Activated T-cell treated with anti-CD3 and anti-CD28 coated beads, Interleukin-2, amount 50 U/mL, for 24 hours (primary cell): ENCODE measurements around the gene TENM3.

Experiments used
- DNase-seq: peaks from one replicate; pipeline ENCODE4 v3.0.0-alpha.2; 2020
- H3K27ac Mint-ChIP-seq: 2 replicates; pipeline ENCODE4 v1.8.0; 2020; ENCODE audit warnings: mild to moderate bottlenecking, mixed read lengths
- H3K27me3 Mint-ChIP-seq: 2 replicates; pipeline ENCODE4 v1.8.0; 2020; ENCODE audit warnings: mixed read lengths
- H3K36me3 Mint-ChIP-seq: 2 replicates; pipeline ENCODE4 v1.8.0; 2020; ENCODE audit warnings: low read depth, mixed read lengths
- H3K4me1 Mint-ChIP-seq: 2 replicates; pipeline ENCODE4 v1.8.0; 2020; ENCODE audit warnings: low read depth, mixed read lengths
- H3K4me3 Mint-ChIP-seq: 2 replicates; pipeline ENCODE4 v1.8.0; 2020; ENCODE audit warnings: mild to moderate bottlenecking, moderate library complexity, mixed read lengths
- H3K9me3 Mint-ChIP-seq: 2 replicates; pipeline ENCODE4 v1.8.0; 2020; ENCODE audit warnings: mixed read lengths

TENM3 gene

DNA sequence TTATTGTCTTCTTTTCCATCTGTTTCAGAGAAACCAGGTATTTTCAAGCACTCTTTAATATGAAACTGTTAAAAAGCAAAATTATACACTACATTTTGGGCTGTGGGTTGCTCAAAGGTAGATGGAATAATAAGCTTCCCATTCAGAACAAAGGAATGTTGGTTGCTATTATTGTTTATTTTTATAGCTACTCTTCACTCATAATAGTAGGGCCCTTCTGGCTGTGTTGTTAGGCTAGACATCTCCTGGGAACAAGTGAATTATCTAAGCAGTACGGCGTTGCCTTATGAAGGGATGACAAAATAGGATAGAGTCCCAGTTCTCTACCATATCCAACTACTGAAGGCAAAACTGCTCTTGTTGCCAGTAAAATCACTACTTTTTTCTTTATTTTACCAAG, 34.2 kb downstream of the TENM3 start:
- H3K9me3 Mint-ChIP-seq: no peaks in the 10 kb centered on the region
- H3K36me3 Mint-ChIP-seq: no peaks in the 10 kb centered on the region
- no peaks in the 10 kb centered on the region for H3K4me1 Mint-ChIP-seq
- no peaks in the 10 kb centered on the region for H3K27me3 Mint-ChIP-seq
- no peak overlapping the region for H3K27ac Mint-ChIP-seq
- DNase-seq: no peak
- H3K4me3 Mint-ChIP-seq: no peak overlapping the region

DNA sequence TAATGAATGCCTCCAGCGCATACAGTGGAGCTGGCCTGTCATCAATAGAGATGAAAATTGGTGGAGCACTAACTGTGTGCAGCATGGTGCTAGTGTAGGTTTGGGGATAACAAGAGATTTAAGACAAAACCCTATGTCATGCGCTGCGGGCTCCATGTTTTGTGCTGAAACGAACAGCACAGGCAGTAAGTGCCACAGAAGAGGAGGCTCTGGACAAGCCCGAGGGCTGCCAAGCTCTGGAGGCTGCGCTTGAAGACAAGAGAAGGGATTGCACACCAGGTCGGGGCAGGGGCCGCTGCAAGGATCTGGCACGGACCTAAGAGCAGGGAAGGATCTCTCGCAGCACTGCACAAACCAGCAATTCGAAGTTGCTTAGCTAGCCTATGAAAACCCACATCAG, 35.5 kb downstream of the TENM3 start:
- no peak overlapping the region for H3K27ac Mint-ChIP-seq
- H3K27me3 Mint-ChIP-seq: no peaks in the 10 kb centered on the region
- H3K4me3 Mint-ChIP-seq: no peak overlapping the region
- no peak for DNase-seq
- H3K9me3 Mint-ChIP-seq: no peaks in the 10 kb centered on the region
- no peaks in the 10 kb centered on the region for H3K36me3 Mint-ChIP-seq
- H3K4me1 Mint-ChIP-seq: no peaks in the 10 kb centered on the region

DNA sequence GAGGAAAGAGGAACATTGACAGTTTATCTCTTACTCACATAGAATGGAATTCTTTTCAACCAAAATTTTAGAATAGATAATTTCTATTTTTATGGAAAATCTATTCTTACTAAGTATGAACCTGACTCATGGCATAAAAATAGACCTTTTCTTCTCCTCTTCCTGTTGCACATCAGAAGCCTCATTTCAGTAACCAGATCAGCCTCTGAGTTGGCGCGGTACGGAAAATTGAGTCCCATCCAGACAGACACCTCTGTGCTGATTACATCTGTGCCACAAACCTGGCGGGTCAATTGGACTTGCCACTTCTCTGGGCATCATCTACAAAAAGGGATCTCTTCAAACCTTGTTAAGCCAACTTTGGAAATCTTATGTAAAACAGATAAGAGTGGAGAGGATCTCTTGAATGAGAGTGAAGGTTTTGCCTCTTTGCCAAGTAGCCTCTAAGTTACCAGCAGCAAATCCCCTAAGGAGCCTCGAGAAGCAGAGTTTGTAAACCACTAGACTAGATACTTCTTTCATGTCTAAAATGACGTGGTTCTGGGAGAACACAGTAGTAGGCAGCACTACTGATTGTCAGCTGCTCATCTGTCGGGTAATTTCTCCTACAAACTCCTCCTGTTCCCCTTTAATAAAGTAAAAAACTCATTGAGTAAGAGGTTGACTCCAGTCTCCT, 37.4 kb downstream of the TENM3 start:
- H3K27ac Mint-ChIP-seq: no peak overlapping the region
- no peaks in the 10 kb centered on the region for H3K27me3 Mint-ChIP-seq
- H3K4me1 Mint-ChIP-seq: no peaks in the 10 kb centered on the region
- no peak overlapping the region for H3K4me3 Mint-ChIP-seq
- DNase-seq: no peak
- no peaks in the 10 kb centered on the region for H3K36me3 Mint-ChIP-seq
- H3K9me3 Mint-ChIP-seq: no peaks in the 10 kb centered on the region

GRCh38 chr4:182286035-182286434, 42.8 kb downstream of the TENM3 start:
- Mint-ChIP-seq H3K9me3 (peaks cover 4% of the 10 kb centered on the region), H3K27me3 (no peaks in the 10 kb centered on the region), H3K27ac (no peak overlapping the region), H3K4me3 (no peak overlapping the region), H3K4me1 (no peaks in the 10 kb centered on the region), H3K36me3 (no peaks in the 10 kb centered on the region)
- no peak for DNase-seq

- peaks cover 4% of the 10 kb centered on the region for H3K9me3 Mint-ChIP-seq
- no peak overlapping the region for H3K4me3 Mint-ChIP-seq
- no peak for DNase-seq
- no peak overlapping the region for H3K27ac Mint-ChIP-seq
- no peaks in the 10 kb centered on the region for H3K4me1 Mint-ChIP-seq
- H3K27me3 Mint-ChIP-seq: no peaks in the 10 kb centered on the region
- H3K36me3 Mint-ChIP-seq: no peaks in the 10 kb centered on the region
Measured at GRCh38 chr4:182286931-182287330, 43.7 kb downstream of the TENM3 start.

GRCh38 chr4:182288534-182288933, 45.3 kb downstream of the TENM3 start:
- no peak overlapping the region for H3K4me3 Mint-ChIP-seq
- no peaks in the 10 kb centered on the region for H3K27me3 Mint-ChIP-seq
- no peak for DNase-seq
- H3K9me3 Mint-ChIP-seq: peaks cover 4% of the 10 kb centered on the region
- no peaks in the 10 kb centered on the region for H3K36me3 Mint-ChIP-seq
- no peak overlapping the region for H3K27ac Mint-ChIP-seq
- no peaks in the 10 kb centered on the region for H3K4me1 Mint-ChIP-seq

GRCh38 chr4:182289809-182290208, 46.6 kb downstream of the TENM3 start:
- Mint-ChIP-seq H3K4me1 (no peaks in the 10 kb centered on the region), H3K9me3 (peaks cover 4% of the 10 kb centered on the region), H3K36me3 (no peaks in the 10 kb centered on the region), H3K27me3 (no peaks in the 10 kb centered on the region), H3K4me3 (no peak overlapping the region), H3K27ac (no peak overlapping the region)
- DNase-seq: no peak

GRCh38 chr4:182291175-182291574, 48.0 kb downstream of the TENM3 start:
- no peak for DNase-seq
- Mint-ChIP-seq H3K4me3 (no peak overlapping the region), H3K36me3 (no peaks in the 10 kb centered on the region), H3K27ac (no peak overlapping the region), H3K27me3 (no peaks in the 10 kb centered on the region), H3K4me1 (no peaks in the 10 kb centered on the region), H3K9me3 (peaks cover 4% of the 10 kb centered on the region)

- H3K36me3 Mint-ChIP-seq: no peaks in the 10 kb centered on the region
- H3K27ac Mint-ChIP-seq: no peak overlapping the region
- no peaks in the 10 kb centered on the region for H3K27me3 Mint-ChIP-seq
- no peak for DNase-seq
- H3K9me3 Mint-ChIP-seq: peaks cover 4% of the 10 kb centered on the region
- no peak overlapping the region for H3K4me3 Mint-ChIP-seq
- H3K4me1 Mint-ChIP-seq: no peaks in the 10 kb centered on the region
Measured at GRCh38 chr4:182291597-182292270, 48.5 kb downstream of the TENM3 start.

GRCh38 chr4:182292612-182293011, 49.4 kb downstream of the TENM3 start:
- DNase-seq: no peak
- H3K36me3 Mint-ChIP-seq: no peaks in the 10 kb centered on the region
- H3K27me3 Mint-ChIP-seq: no peaks in the 10 kb centered on the region
- no peak overlapping the region for H3K4me3 Mint-ChIP-seq
- H3K27ac Mint-ChIP-seq: no peak overlapping the region
- no peaks in the 10 kb centered on the region for H3K4me1 Mint-ChIP-seq
- H3K9me3 Mint-ChIP-seq: peaks cover 4% of the 10 kb centered on the region

GRCh38 chr4:182293691-182294255, 50.6 kb downstream of the TENM3 start:
- Mint-ChIP-seq H3K9me3 (no peaks in the 10 kb centered on the region), H3K4me3 (no peak overlapping the region), H3K4me1 (no peaks in the 10 kb centered on the region), H3K27ac (no peak overlapping the region), H3K36me3 (no peaks in the 10 kb centered on the region), H3K27me3 (no peaks in the 10 kb centered on the region)
- no peak for DNase-seq

- no peak for DNase-seq
- no peak overlapping the region for H3K4me3 Mint-ChIP-seq
- H3K4me1 Mint-ChIP-seq: no peaks in the 10 kb centered on the region
- no peaks in the 10 kb centered on the region for H3K9me3 Mint-ChIP-seq
- H3K27ac Mint-ChIP-seq: no peak overlapping the region
- H3K36me3 Mint-ChIP-seq: no peaks in the 10 kb centered on the region
- H3K27me3 Mint-ChIP-seq: no peaks in the 10 kb centered on the region
Measured at GRCh38 chr4:182294451-182294850, 51.2 kb downstream of the TENM3 start.

GRCh38 chr4:182297659-182298058, 54.5 kb downstream of the TENM3 start:
- no peak for DNase-seq
- Mint-ChIP-seq H3K27me3 (no peaks in the 10 kb centered on the region), H3K27ac (no peak overlapping the region)

DNA sequence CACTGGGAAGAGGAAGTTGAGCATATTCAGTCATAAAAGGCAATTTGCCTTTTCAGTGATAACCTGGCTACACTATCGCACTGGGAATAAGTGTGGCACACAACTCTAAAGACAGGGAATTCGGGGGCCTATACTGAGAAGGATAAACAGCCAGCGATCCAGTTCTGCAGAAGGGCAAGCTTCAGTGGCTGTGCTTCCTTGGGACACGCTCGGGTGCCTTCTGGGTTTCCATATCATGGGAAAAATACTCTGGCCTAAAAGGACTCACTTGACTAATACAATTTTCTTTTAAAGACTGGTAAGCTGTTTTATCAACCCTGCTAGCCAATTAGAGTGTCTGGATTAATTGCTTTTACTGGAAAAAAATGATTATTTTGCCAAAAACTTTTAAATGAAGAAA, 58.5 kb downstream of the TENM3 start:
- DNase-seq: no peak
- Mint-ChIP-seq H3K27me3 (no peaks in the 10 kb centered on the region), H3K27ac (no peak overlapping the region), H3K4me3 (no peak overlapping the region), H3K36me3 (no peaks in the 10 kb centered on the region), H3K9me3 (peaks cover 2% of the 10 kb centered on the region), H3K4me1 (no peaks in the 10 kb centered on the region)

More at GRCh38 chr4:182297659-182298058, 54.5 kb downstream of the TENM3 start:
- H3K4me3 Mint-ChIP-seq: no peak overlapping the region
- H3K4me1 Mint-ChIP-seq: no peaks in the 10 kb centered on the region
- H3K36me3 Mint-ChIP-seq: no peaks in the 10 kb centered on the region
- no peaks in the 10 kb centered on the region for H3K9me3 Mint-ChIP-seq

DNA sequence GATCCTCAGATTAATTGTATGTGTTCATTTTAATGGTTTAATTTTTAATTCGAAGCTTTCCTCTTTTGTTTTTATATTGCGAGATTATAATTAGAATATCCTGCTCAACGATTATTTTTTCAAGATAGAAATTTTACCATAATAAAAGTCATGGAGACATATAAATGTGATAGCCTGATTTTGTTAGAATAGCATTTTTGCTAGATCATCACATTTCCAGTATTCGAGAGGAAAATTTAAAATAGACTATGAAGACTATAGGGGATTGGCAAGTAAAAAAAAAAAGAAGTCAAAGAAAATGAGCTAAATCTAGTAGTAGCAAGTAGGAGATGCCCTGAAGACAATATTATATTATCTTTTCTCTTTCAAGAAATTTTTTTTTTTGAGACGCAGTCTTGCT, 60.6 kb downstream of the TENM3 start:
- Mint-ChIP-seq H3K27ac (no peak overlapping the region), H3K27me3 (no peaks in the 10 kb centered on the region), H3K4me1 (no peaks in the 10 kb centered on the region), H3K9me3 (peaks cover 2% of the 10 kb centered on the region), H3K4me3 (no peak overlapping the region), H3K36me3 (no peaks in the 10 kb centered on the region)
- DNase-seq: no peak
